Stimulated activated naive CD4-positive, alpha-beta T cell (primary cell): Measurements from ENCODE around the gene IER5.

Experiments used
- DNase-seq, 6 experiments: peaks; one replicate each; lab custom pipeline; 2025; lab: John Stamatoyannopoulos, UW

The IER5 gene

DNA sequence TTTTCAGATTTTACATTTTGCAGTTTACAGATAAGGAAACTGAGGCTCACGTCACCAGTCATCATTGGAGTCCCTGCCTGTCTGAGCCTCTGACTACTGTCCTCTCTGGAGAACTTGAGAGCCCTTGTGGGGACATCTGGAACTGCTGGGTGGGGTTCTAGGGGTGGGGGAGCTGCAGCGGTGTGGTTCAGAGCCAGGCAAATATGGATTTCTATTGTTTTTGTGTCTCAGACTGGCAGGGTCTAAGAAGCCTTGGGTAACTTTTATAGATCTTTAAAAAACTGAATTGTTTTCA, 46.9 kb downstream of the IER5 start:
- peak in 1 of 6 experiments; percentile 17 for DNase-seq

DNA sequence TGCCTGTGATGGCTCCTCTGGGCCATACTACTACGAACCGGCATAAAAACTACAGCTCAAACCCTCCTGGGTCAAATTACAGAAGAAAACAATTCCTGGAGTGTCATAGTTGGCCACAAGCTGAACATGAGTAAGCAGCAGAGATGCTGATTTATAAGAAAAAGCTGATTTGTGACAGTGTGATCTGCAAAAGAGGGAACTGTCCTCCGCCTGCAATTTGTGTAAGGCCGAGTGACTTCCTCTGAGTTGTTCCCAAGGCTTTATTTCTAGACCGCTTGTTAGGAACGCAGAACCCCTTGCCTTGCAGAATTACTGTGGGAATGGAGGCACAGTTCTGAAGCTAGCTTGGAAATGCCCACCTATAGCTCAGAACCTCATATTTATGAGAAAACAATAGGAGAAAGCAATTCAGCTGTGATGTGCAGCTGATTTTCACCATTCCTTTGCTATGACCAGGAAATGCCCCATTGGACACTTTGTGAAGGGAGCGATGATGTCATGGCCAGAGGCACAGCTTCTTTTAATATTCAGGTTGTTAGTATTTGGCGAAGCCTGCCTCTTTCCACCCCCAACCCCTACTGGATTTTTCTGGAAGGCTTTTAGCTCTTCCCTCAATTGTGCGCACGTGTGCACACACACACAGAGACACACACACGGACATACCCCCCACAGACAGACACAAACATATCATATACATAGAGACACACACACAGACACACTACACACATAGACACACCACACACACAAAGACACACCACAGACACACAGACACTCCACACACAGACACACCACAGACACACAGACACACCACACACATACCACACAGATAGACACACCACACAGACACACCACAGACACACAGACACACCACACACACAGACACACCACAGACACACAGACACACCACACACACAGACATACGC, 47.6 kb downstream of the IER5 start:
- DNase-seq: no peak

DNA sequence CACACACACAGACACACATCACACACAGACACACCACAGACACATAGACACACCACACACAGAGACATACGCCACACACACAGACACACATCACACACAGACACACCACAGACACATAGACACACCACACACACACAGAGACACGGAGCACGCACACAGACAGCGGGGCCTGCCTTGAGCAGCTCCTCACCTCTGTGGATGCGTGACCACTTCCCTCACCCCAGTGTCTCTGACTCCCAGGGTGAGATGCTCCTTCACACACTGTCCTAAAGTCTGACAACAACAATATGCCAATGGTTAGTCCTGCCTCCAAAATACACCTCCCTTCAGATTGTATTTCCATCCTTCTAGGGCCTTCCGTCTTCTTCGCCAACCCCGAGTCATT, 48.2 kb downstream of the IER5 start:
- no peak for DNase-seq

DNA sequence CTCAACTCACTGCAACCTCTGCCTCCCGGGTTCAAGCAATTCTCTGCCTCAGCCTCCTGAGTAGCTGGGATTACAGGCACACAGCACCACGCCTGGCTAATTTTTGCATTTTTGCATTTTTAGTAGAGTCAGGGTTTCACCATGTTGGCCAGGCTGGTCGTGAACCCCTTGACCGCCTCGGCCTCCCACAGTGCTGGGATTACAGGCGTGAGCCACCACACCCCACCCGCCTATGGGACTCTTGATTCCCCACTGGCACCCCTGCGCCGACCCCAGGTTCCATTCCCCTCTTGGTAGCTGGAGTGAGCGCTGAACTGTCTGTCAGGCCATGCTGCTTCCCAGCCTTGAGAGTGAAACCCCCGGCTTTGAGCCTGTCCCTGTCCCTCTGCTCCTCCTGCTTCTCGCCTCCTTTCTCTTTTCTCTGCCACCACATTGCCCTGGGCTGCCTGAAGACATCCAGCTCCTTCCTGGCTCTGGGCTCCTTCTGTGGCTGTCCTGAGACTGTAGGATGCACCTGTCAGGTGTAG, 48.8 kb downstream of the IER5 start:
- no peak for DNase-seq

DNA sequence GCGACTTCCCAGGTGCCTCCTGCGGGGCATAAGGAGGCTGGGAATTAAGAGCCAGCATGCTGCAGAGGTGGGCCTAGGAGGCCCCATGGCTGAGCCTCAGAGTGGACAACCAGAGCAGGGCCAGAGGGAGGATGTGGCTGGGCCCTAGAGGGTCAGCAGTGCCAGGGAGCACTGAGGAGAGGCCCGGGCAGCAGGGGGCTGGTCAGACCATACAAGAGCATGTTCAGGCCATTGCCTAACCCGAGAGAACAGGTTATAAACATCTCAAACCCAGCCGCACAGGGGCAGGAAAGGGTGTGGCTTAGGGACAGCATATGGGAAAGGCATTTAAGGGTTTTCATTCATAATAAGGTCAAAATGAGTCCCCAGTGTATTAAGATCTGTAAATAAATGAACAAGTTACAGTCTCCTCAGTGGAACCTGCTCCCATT, 51.1 kb downstream of the IER5 start:
- no peak for DNase-seq

DNA sequence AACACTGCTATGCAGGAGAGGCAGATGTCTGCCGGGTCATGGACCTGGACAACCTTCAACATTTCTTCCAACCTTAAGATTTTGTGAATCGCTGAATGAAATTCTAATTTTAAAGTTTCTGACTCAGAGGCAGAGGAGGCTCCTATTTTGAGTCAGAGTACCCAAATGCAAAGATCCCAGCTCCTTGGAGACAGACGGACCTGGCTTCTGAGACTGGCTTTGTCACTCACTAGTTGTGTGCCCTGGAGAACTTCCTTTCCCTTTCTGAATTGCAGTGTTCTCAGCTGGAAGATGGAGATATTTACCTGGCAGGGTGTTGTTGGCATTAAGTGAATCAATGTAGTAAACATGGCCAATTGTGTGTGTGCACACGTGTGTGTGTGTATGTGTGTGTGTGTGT, 51.9 kb downstream of the IER5 start:
- no peak for DNase-seq

DNA sequence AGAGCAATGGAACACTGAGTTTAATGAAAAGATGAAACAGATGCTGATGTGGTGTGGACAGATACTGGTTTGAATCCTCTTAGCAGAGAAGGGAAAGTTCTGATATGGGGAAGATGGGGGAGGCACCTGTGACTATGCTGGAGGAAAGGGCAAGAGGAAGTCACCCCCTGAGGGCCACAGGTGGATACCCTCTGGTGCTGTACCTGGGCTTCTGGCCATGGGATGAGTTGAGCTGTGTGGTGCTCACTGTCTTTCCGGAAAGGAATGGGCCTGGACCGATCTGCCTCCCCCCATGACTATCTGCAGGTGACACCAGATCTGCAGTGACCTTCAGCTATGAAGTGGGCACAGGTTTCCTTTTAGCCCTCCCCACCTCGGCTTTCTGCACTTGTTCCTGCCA, 52.4 kb downstream of the IER5 start:
- DNase-seq: no peak

DNA sequence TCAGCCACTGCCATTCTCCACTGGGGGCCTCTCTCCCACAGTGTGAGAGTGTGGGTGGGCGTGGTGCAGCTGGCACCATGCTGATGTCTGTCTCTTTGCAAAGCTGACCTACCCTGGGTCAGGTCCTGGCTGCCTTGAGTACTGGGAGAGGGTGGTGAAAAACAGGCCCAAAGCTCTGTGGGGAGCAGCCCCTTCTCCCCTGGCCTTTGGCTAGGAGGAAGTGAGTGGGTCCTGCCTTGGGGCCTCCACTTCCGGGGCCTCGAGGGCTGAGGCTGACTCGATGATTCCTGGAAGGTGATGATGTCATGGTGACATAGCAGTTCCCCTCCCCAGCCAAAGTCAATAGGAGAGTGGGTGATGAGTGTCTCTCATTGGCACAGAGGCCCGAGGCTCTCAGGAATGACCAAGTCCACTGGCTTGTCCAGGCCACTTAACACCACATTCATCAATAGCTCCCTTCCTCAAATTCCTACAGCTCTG, 53.0 kb downstream of the IER5 start:
- DNase-seq: no peak
